Lower leg skin (tissue), 4 donors: ENCODE results near the gene PPIL6. TPM values are rescaled to one million over a fixed set of nuclear protein-coding genes. Genes with fewer than 3 reads are reported as not detected.

Experiments
- DNase-seq, 2 donors: peaks; one replicate each; pipeline ENCODE4 v3.0.0-alpha.2; 2019; ENCODE audit warnings: low spot score in 2 of 2
- H3K4me3 ChIP-seq: fragments of 200-600 bp; sonication (generic); 2 replicates; pipeline ENCODE4 v1.5.1; 2017; ENCODE audit warnings: mild to moderate bottlenecking, low read depth; ENCODE audit not compliant: poor library complexity, severe bottlenecking
- POLR2A ChIP-seq, 2 donors: fragments of 450-650 bp; IDR thresholded peaks; one replicate each; pipeline ENCODE4 v1.6.1; 2016 to 2017; ENCODE audit warnings: antibody characterized with exemption in 2 of 2, mild to moderate bottlenecking in 1 of 2, moderate library complexity in 1 of 2
- WGBS, 2 donors: methylation state at CpG; one replicate each; pipeline ENCODE4 v1.1.5; 2018; 5-methylcytosine and 5-hydroxymethylcytosine counted together
- intact Hi-C: fragments of 100-400 bp; cut with DNase I; formaldehyde crosslinking; loops from one replicate; pipeline ENCODE4 v1.15.0; 2023; ENCODE audit warnings: low total_unique reads
- total RNA-seq, 4 donors: library from RNA; depleted of rRNA; stranded (reverse); fragments of >200 nt; gene quantifications; one replicate each; pipeline ENCODE4 v1.1.0, GENCODE V29; 2016
- TF ChIP-seq, protein P1 (sequence below), 3 donors: fragments of 450-650 bp; IDR thresholded peaks; one replicate each; pipeline ENCODE4 v1.5.1; 2016; ENCODE audit warnings: antibody characterized with exemption in 3 of 3, mild to moderate bottlenecking in 3 of 3, moderate library complexity in 2 of 3

PPIL6 gene
- total RNA-seq, 4 donors from 2014 or later: 1.5 to 9.1 (median 2.3) TPM

DNA sequence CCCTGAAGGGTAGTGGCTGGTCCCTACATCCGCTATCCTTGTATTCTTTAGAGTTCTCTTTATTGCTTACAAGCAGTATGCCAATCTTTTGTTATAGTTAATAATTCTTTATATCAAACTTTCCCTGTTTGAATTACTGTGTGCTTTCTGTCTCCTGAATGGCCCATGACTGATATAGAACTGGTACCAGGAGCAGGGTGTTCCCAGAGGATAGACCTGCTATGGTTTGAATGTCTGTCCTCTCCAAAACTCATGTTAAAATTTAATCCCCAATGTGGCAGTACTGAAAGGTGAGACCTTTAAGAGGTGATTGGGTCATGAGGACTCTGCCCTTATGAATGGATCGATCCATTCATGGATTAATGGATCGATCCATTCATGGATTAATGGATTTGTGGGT, 84.2 kb downstream of the PPIL6 start:
- intact Hi-C loops: no loop called here
- TF ChIP-seq, protein P1, sequence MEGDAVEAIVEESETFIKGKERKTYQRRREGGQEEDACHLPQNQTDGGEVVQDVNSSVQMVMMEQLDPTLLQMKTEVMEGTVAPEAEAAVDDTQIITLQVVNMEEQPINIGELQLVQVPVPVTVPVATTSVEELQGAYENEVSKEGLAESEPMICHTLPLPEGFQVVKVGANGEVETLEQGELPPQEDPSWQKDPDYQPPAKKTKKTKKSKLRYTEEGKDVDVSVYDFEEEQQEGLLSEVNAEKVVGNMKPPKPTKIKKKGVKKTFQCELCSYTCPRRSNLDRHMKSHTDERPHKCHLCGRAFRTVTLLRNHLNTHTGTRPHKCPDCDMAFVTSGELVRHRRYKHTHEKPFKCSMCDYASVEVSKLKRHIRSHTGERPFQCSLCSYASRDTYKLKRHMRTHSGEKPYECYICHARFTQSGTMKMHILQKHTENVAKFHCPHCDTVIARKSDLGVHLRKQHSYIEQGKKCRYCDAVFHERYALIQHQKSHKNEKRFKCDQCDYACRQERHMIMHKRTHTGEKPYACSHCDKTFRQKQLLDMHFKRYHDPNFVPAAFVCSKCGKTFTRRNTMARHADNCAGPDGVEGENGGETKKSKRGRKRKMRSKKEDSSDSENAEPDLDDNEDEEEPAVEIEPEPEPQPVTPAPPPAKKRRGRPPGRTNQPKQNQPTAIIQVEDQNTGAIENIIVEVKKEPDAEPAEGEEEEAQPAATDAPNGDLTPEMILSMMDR (IDR thresholded peaks at IDR 0.05): no peak
- no peak for TF ChIP-seq POLR2A (IDR thresholded peaks at IDR 0.05)
- no peak for DNase-seq
- H3K4me3 ChIP-seq: no peak overlapping the region
- 94 to 99% methylated on average over 3 of the region's 3 CpGs for WGBS, 2 donors

DNA sequence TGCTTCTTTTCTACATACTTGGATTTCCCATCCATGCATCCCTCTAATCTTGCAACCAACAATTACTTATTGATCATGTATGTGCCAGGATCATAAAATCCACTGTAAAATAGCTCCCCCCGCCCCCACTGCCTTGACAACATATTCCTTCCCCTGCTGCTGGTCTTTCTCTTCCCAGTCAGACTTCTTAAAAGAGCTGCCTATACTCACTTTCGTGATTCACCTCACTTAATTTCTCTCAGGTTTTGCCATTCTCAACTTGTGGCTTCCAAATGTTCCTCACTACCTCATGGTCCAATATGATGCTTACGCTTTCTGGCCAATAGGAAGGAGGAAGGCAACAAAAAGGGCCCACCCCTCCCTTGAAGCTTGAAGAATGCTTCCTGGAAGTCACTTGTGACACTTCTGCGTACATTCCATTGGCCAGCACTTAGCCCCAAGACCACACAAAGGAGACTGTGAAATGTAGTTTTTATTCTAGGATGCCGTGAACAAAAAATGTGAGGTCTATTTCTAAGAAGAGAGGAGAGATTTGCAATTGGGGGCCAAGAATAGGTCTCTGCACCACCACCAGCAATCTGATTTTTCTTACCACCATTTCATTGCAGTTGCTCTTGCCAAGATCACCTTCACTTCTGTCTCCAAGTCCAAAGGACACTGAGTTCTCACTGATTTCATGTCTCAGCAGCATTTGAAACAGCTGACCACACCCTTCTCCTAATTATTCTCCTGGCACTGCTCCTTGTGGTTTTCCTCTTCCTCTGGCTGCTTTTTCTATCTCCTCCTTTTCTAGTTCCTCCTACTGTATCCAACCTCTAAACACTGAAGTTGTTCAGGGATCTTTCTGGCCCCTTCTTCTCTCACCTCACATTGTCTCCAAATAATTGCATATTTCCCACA, 88.9 kb downstream of the PPIL6 start:
- 82 to 90% methylated on average over 5 of the region's 5 CpGs for WGBS, 2 donors
- no peak for TF ChIP-seq POLR2A (IDR thresholded peaks at IDR 0.05)
- TF ChIP-seq, protein P1 (IDR thresholded peaks at IDR 0.05): no peak
- intact Hi-C loops: no loop called here
- no peak overlapping the region for H3K4me3 ChIP-seq
- DNase-seq: peak in 1 of 2 donors; percentile 63

DNA sequence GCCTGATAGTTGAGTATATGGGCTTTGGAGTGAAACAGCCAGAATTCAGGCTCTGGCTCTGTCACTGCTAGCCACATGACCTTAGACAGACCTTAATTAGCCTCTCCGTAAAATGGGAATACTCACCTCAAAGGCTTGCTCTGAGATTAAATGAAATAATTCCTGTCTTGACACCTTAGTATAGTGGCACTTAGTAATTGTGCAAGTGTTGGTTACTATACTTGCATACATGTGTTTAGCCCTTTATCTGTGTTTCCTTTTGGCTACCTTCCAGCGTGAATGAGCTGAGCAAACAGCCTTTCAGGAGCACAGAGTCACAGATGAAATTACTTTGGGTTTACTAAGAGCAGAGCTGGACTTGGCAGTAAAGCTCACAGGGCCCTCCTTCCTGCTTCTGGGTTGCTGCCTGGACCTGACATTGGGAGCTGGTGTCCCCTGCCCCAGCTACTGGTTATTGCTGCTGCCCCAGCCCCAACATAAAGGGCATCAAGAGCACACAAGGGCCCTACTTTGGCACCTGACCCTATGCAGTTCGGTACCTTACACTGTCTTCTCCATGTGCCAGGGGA, 90.9 kb downstream of the PPIL6 start:
- DNase-seq: no peak
- H3K4me3 ChIP-seq: no peak overlapping the region
- no peak for TF ChIP-seq POLR2A (IDR thresholded peaks at IDR 0.05)
- TF ChIP-seq, protein P1 (IDR thresholded peaks at IDR 0.05): no peak
- 34 to 50% methylated on average over 3 of the region's 3 CpGs for WGBS, 2 donors
- intact Hi-C loops: no loop called here

DNA sequence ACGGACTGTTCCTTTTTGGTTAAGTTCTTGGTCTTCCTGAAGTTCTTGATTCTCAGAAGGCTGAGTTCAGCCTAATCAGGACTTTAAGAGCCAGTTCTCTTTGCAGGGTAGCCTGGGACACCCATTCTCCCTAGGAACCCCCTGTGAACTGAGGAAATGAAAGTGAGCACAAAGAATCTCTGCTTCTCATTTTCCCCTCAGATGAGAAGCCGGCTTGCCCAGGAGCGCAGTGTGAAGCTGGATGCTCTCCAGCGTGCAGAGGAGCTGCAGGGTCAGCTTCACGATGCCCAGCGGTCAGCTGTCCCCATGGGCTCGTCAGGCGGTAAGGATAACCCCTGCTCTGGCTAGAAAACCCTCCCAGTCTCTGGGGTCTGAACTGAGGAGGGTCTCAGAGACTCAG, 92.2 kb downstream of the PPIL6 start:
- WGBS, 2 donors: 79 to 80% methylated on average over 6 to 8 of the region's 8 CpGs
- intact Hi-C loops: no loop called here
- no peak overlapping the region for H3K4me3 ChIP-seq
- DNase-seq: no peak
- no peak for TF ChIP-seq POLR2A (IDR thresholded peaks at IDR 0.05)
- TF ChIP-seq, protein P1 (IDR thresholded peaks at IDR 0.05): no peak

DNA sequence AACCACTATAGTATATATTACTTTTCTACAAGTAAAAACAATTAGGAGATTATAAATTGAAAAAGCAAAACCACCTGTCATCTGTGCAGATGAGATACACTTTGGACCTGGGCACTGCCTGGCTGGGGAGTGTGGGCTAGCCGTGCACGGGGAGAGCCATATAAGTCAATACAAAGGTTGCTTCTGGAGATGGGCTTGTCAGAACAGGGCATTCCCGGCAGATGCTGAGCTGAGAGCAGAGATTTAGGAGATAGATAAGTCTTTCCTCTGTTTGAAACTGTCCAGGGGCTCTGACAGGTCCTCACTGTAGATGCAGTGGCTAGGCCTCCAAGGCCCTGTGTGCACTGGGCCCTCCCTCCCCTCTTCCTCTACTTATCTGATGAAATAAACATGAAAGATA, 92.6 kb downstream of the PPIL6 start:
- TF ChIP-seq, protein P1 (IDR thresholded peaks at IDR 0.05): no peak
- no peak for TF ChIP-seq POLR2A (IDR thresholded peaks at IDR 0.05)
- no peak overlapping the region for H3K4me3 ChIP-seq
- WGBS, 2 donors: 57 to 61% methylated on average over 3 of the region's 3 CpGs
- intact Hi-C loops: no loop called here
- DNase-seq: no peak
